ENCODE measurements around the gene ZNF280C. TPM values are rescaled to one million over a fixed set of nuclear protein-coding genes. Genes with fewer than 3 reads are reported as not detected.

ZNF280C gene
- total and polyA plus RNA-seq, 8 donors: 3.9 to 10.2 (median 8.3) TPM

GRCh38 chrX:130162094-130162735 lies 106.5 kb downstream of the ZNF280C start:
- TF ChIP-seq CTCF (IDR thresholded peaks at IDR 0.05): no peak
- Histone ChIP-seq H3K4me1 (peaks cover 0 to 8% of the 10 kb centered on the region in 2 donors), H3K36me3 (no peaks in the 10 kb centered on the region), H3K4me3 (no peak overlapping the region), H3K27me3 (no peaks in the 10 kb centered on the region), H3K27ac (no peak overlapping the region), H3K9me3 (no peaks in the 10 kb centered on the region)
- DNase-seq (no peak), ATAC-seq (no peak)
- intact Hi-C loops (cut with DNase I): no loop called here

GRCh38 chrX:130159776-130160175 lies 108.9 kb downstream of the ZNF280C start:
- ATAC-seq: no peak
- TF ChIP-seq CTCF (IDR thresholded peaks at IDR 0.05): no peak
- intact Hi-C loops (cut with DNase I): no loop called here
- Histone ChIP-seq H3K9me3 (no peaks in the 10 kb centered on the region), H3K27ac (no peak overlapping the region), H3K4me1 (peaks cover 0 to 7% of the 10 kb centered on the region in 2 donors), H3K36me3 (no peaks in the 10 kb centered on the region), H3K27me3 (no peaks in the 10 kb centered on the region), H3K4me3 (no peak overlapping the region)
- DNase-seq: no peak

GRCh38 chrX:130158311-130158710 lies 110.4 kb downstream of the ZNF280C start:
- intact Hi-C loops (cut with DNase I): no loop called here

GRCh38 chrX:130155564-130155963 lies 113.1 kb downstream of the ZNF280C start:
- Histone ChIP-seq H3K4me3 (no peak overlapping the region), H3K27ac (no peak overlapping the region), H3K27me3 (no peaks in the 10 kb centered on the region), H3K9me3 (no peaks in the 10 kb centered on the region), H3K4me1 (no peaks in the 10 kb centered on the region), H3K36me3 (no peaks in the 10 kb centered on the region)
- intact Hi-C loops (cut with DNase I): no loop called here
- no peak for ATAC-seq
- TF ChIP-seq CTCF (IDR thresholded peaks at IDR 0.05): no peak
- no peak for DNase-seq

More at GRCh38 chrX:130158311-130158710, 110.4 kb downstream of the ZNF280C start:
- TF ChIP-seq CTCF (IDR thresholded peaks at IDR 0.05): no peak
- no peak overlapping the region for H3K27ac ChIP-seq
- no peak for DNase-seq
- H3K27me3 ChIP-seq: no peaks in the 10 kb centered on the region
- no peaks in the 10 kb centered on the region for H3K4me1 ChIP-seq
- ATAC-seq: no peak
- H3K4me3 ChIP-seq: no peak overlapping the region
- H3K36me3 ChIP-seq: no peaks in the 10 kb centered on the region
- no peaks in the 10 kb centered on the region for H3K9me3 ChIP-seq

Other genes with a start within 250 kb of the ZNF280C start
- gene ELF4, start 158.4 kb downstream of the ZNF280C start, total RNA-seq: 10 to 100 TPM; 20.2 to 23.9 TPM
- 10 to 100 TPM; 10.1 to 13.2 (median 12.3) TPM for gene ELF4, start 158.4 kb downstream of the ZNF280C start, polyA plus RNA-seq (ENCODE audit: insufficient read length in 6 of 6)
- gene AIFM1, start 103.1 kb downstream of the ZNF280C start, total RNA-seq: 10 to 100 TPM; 31.2 to 33.1 TPM
- 10 to 100 TPM; 27.2 to 34.9 (median 30.0) TPM for gene AIFM1, start 103.1 kb downstream of the ZNF280C start, polyA plus RNA-seq (ENCODE audit: insufficient read length in 6 of 6)
- gene RAB33A, start 96.9 kb downstream of the ZNF280C start, total RNA-seq: 1 to 10 TPM in 1 of 2 donors, under 1 TPM in 1; 0.58 to 1.4 TPM
- under 1 TPM; 0.44 to 0.93 (median 0.73) TPM for gene RAB33A, start 96.9 kb downstream of the ZNF280C start, polyA plus RNA-seq (ENCODE audit: insufficient read length in 6 of 6)
- gene SLC25A14, start 71.0 kb upstream of the ZNF280C start, total RNA-seq: 10 to 100 TPM in 1 of 2 donors, 1 to 10 TPM in 1; 8.3 to 10.9 TPM
- gene SLC25A14, start 71.0 kb upstream of the ZNF280C start, polyA plus RNA-seq (ENCODE audit: insufficient read length in 6 of 6): 10 to 100 TPM; 23.2 to 33.4 (median 27.6) TPM
- not detected for gene GPR119, start 116.8 kb upstream of the ZNF280C start, total RNA-seq
- gene GPR119, start 116.8 kb upstream of the ZNF280C start, polyA plus RNA-seq (ENCODE audit: insufficient read length in 6 of 6): not detected
- gene RBMX2, start 133.1 kb upstream of the ZNF280C start, total RNA-seq: 10 to 100 TPM; 13.6 to 15.4 TPM
- gene RBMX2, start 133.1 kb upstream of the ZNF280C start, polyA plus RNA-seq (ENCODE audit: insufficient read length in 6 of 6): 10 to 100 TPM; 30.9 to 39.1 (median 35.7) TPM